HG02943 (cell line): Measurements from ENCODE around the gene TOMM22.

Source experiments
- ATAC-seq: cut with Tn5 transposase; IDR thresholded peaks from one replicate; pipeline ENCODE4 v1.9.1; 2021; ENCODE audit warnings: mild to moderate bottlenecking, low read depth, moderate library complexity; ENCODE audit not compliant: unreplicated experiment

Gene TOMM22

DNA sequence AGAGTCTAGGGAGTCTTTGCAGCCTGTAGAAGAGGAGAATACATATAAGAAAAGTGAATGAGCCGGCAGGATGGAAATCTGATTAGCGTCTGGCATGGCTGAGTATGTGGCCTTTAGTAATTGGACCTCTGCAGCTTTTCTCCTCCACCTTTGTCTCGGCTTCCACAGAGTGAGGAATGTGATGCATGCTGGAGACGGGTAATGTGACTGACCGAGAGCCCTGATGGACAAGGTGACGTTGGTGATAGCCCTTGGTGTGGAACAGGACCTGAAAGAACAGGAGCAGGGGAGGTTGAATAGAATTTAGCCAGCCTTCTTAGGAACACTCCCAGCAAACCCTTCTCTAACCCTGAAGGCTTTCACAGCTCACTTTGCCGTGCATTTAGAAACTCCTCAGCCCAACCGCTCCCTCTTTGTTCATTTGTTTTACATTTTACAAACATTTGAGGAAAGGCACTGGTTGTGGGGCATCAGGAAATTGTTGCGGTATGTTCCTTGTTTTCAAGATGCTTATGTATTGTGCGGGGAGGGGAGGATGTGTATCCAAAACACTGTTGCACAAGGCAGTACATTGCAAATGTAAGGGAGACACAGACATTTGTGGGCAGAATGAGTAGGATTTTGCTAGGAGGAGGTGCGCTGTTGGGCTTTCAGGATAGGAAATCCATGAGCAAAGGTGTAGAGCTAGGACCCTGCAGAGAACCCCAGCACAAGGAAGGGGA is 30.9 kb downstream of the TOMM22 start:
- no peak for ATAC-seq

DNA sequence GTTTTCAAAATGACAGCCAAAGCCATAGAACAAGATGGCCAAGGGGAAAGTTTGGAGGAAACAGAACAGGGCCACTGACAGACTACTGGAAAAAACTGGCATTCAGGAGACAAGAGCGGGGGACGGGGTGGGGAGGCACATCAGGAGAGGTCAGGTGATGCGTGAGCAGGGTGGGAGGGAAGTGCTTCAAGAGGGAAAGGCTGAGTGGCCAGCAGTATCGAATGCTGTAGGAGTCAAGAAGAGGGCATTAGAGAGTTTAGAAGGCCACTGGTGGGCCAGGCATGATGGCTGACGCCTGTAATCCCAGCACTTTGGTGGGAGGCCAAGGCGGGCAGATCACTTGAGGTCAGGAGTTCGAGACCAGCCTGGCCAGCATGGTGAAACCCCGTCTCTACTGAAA is 32.2 kb downstream of the TOMM22 start:
- no peak for ATAC-seq

DNA sequence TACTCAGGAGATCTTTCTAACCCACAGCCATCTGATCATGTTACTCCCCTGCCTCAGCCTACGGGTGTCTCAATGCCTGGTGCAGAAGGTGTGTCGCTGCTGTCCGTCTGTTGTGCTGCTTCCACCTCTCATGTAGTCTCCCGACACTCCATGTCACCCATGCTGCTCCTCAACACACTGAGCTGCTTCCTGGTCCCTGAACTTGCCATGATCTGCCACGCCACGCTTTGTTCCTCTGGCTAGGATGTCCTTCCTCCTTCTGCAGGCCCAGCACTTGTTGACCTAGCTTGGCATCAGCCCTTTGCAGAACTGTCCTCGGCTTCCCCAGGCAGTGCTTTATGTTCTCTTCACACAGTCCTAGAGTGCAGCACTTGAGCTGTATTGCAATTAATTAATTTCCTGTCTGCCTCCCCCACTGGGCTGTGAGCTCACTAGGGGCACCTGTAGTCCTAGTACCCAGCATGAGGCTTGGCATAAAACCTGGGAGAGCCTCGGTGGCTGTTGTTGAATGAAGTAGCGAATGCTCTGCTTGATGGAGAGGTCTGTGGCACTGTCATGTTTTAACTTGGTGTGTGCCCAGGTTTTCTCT is 33.5 kb downstream of the TOMM22 start:
- no peak for ATAC-seq

DNA sequence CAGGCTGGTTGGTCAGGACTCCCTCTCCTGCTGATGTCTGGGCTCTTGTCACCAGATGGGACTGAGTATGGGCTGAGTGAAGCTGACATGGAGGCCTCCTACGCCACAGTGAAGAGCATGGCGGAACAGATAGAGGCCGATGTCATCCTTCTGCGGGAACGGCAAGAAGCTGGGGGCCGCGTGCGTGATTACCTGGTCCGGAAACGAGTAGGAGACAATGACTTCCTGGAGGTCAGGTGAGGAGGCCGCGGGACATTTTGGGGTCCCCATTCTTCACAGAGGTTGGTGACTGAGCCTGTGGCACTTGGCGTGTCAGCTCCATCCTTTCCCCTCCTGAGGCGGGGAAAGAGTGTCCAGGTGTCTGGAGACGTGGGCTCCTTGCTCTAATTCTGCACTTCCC is 34.1 kb downstream of the TOMM22 start:
- no peak for ATAC-seq

DNA sequence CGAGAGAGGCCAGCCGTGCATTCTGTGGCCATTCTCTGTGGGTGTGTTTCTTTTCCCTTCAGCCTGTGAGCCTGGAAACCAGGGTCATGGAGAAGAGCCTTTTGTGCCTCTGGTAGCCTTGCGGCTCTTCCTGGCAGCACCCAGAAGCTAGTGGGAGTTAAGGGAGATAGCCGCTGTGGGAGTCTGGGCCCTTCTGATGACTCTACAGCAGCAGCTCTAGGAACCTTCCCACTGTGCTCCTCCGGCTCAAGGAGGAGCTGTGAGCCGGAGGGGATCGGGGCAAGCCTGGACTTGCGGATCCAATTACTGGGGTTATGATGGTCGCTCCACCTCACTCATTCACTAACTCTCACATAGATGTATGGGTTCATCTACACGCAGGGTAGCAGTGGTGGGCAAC is 34.5 kb downstream of the TOMM22 start:
- no peak for ATAC-seq

DNA sequence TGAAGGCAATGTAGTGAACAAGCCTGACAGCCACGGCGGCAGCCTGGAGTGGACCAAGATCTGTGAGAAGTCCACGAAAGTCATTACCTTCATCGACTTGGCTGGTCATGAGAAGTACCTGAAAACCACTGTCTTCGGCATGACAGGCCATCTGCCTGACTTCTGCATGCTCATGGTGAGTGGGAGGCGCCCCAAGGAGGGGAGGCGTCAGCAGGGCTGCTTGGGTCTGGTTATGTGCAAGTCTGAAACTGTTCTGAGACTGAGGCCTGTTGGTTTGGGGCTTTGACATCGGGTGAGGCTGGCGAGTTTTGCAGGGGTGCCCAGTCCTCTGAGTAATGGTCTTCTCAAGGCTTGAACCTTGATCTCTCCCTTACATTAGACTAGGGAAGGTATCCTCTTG is 35.1 kb downstream of the TOMM22 start:
- ATAC-seq = no peak

DNA sequence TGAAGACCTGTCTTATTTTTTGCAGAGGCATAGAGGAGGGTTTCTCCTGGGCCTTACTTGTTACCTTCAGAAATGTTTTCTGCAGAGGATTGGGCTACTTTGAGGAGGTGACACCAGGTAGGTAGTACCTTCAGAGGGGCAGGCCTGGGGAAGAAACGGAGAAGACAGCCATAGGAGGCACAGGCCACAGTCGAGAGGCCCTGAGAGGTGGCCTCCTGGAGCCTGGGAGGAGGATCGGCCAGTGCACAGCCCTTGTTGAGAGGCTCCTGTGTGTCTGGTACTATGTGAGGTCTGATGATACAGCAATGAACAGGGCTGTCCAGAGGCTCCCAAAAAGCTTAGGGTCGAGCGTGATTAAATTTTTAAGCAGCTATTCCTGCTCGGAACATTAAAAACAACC is 35.5 kb downstream of the TOMM22 start:
- no peak for ATAC-seq

DNA sequence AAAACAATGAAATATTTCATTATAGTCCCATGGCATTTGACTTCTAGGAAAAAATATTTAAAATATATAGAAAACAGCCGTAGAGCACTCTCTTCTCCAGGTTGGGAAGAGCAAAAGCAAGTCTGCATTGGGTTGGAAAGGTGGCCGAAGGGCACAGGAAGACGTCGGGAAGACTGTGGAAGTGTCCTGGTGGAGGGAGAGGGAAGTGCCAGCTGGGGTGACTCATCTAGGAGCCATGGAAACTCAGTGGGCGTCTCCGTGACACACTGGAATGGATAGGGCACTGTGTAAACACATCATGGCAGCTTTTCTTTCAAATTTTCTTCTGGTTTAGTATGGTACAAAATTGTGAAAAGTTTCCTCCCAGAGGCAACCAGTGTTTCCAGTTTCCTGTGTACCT is 36.7 kb downstream of the TOMM22 start:
- ATAC-seq = no peak

DNA sequence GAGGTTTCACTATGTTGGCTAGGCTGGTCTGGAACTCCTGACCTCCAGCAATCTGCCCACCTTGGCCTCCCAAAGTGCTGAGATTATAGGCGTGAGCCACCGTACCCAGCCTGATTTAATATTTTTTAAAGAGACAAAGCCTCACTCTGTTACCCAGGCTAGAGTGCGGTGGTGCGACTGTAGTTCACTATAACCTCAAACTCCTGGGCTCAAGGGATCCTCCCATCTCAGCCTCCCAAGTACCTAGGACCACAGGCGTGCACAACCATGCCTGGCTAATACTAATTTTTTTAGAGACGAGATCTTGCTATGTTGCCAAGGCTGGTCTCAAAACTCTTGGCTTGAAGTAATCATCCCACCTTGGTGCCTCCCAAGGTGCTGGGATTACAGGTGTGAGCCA is 37.4 kb downstream of the TOMM22 start:
- ATAC-seq = no peak

DNA sequence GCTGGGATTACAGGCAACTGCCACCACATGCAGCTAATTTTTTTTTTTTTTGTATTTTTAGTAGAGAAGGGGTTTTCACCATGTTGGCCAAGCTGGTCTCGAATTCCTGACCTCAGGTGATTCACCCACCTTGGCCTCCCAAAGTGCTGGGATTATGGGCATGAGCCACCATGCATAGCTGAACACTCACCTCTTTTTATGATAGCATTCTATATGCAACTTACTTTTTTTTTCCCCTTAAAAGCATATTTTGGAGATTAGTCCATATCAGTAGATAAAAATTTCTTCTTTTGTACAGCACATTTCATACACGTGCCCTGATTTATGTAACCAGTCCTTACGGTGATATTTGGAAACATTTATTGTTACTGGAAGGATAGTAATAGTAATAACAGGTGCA is 38.6 kb downstream of the TOMM22 start:
- ATAC-seq = no peak

DNA sequence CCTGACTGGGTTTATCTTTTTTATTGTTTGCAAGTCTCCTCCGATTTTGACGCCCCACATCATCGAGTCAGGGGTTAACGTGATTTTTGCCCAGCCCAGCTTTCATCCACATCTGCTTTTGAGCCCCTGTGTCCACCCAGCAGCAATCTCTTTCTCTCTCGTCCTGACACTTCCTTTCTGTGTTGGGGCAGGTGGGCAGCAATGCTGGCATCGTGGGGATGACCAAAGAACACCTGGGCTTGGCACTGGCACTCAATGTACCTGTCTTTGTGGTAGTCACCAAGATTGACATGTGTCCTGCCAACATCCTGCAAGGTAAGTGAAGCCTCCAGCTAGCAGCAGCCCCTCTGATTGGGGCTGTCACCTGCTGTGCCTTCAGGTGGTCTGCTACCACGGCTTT is 39.8 kb downstream of the TOMM22 start:
- no peak for ATAC-seq

DNA sequence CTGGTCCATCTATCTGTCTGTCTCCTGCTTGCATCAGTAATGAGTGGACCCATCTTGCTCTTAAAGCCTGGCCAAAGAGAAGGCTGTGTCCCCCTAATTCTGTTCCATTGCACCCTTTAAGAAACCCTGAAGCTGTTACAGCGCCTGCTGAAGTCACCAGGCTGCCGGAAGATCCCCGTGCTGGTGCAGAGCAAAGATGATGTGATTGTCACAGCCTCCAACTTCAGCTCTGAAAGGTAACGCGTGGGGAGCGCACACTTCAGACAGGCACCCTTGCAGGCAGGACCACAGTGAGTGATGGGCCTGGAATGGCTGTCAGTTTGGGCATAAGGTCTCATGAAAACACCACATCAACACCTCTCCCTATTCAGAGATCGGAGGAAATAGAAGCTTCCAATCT is 42.4 kb downstream of the TOMM22 start:
- ATAC-seq = no peak

DNA sequence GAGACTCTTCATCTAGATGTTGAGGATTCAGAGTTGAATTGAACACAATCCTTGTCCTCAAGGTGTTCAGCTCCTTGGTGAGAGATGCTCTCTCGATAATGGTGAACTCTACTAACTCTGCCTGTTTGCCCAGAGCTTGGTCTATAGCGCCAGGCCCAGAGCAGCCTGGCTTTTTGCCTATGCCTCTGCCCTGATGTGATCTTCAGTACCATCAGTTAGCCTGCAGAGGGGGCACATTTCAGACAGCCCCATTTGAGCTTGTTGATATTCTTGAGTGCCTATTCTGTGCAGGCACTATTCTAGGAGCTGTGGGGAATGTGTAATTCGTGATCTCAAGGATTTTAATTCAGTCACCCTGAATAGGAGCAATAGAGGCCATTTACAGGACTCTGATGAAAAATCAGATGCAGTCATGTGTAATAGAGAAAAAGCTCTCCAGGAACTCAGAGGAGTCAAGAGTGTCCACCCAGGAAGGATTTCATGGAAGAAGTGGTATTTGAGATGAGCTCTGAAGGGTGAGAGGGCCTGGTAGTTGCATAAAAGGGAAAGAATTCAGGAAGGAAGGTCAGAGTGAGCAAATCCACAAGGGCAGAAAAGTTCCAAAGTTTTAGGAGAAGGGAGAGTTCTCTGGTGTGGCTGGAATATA is 43.3 kb downstream of the TOMM22 start:
- no peak for ATAC-seq

DNA sequence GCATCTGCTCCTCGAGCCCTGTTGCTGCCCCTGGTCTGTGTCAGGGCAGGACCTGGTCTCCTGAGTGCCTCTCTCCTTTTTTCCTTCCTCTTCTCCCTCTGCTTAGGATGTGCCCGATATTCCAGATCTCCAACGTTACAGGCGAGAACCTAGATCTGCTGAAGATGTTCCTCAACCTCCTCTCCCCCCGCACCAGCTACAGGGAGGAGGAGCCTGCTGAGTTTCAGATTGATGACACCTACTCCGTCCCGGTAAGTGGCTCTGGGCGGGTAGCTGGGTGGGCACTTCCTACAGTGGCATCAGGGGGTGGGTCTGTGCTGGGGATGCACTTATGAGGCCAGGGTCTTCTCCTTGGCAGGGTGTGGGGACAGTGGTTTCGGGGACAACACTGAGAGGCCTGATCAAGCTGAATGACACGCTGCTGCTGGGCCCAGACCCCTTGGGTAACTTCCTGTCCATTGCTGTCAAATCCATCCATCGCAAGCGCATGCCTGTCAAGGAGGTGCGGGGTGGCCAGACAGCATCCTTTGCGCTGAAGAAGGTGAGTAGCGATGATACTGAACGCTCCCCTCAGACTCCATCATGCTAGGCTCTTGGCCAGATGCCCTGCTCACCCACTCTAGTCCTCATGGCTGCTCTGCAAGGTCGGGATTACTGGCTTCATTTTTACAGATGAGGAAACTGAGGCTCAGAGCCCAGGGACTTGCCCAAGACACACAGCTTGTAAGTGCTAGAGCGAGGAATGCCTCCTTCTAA is 44.3 kb downstream of the TOMM22 start:
- no peak for ATAC-seq

DNA sequence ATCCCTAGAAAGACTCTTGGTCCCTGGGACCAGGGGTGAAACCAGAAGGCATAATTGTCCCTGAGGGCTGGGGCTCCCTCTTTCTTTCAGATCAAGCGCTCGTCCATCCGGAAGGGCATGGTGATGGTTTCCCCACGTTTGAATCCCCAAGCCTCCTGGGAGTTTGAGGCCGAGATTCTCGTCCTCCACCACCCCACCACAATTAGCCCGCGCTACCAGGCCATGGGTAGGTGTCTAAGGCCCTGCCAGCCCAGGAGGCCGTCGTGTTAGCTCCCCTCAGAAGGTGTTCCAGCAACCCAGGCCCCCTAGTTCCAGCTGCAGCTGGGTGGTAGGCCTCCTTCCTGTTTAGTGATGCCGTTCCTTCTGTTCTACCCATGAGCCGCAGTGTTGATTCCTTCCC is 45.4 kb downstream of the TOMM22 start:
- no peak for ATAC-seq

DNA sequence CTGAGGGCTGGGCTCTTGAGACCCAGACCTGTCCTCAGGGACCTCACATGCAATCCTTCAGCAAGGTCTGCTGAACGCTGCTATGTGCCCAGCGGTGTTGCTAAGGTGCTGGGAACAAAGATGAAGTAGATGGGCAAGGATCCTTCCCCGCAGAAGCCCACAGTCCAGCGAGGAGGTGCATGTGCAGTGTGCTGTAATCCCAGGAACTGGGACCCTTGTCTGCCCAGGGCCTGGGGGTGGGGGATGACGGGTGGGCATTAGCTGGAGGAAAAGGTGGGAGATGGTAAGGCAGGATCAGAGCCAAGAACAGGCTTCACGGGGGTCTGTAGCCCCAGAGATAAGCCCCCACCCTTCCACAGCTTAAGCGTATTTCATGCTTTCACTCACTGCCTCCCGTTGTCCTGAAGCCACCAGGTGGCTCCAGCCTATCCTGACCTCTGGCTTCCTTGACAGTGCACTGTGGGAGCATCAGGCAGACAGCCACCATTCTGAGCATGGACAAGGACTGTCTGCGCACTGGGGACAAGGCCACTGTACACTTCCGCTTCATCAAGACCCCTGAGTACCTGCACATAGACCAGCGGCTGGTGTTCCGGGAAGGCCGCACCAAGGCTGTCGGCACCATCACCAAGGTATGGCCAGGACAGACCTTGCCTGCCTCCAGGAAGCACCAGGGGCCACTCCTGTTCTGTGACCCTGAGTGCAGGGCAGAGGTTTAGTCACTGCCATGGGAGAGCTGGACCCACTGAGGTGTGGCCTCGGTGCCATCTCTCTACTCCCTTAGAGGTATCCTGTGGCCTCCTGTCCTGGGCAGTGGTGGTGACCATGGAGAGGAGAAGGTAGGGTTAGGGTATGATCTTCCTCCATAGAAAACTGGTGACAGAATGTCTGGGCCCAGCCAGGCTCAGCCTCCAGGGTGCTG is 46.0 kb downstream of the TOMM22 start:
- ATAC-seq = no peak

DNA sequence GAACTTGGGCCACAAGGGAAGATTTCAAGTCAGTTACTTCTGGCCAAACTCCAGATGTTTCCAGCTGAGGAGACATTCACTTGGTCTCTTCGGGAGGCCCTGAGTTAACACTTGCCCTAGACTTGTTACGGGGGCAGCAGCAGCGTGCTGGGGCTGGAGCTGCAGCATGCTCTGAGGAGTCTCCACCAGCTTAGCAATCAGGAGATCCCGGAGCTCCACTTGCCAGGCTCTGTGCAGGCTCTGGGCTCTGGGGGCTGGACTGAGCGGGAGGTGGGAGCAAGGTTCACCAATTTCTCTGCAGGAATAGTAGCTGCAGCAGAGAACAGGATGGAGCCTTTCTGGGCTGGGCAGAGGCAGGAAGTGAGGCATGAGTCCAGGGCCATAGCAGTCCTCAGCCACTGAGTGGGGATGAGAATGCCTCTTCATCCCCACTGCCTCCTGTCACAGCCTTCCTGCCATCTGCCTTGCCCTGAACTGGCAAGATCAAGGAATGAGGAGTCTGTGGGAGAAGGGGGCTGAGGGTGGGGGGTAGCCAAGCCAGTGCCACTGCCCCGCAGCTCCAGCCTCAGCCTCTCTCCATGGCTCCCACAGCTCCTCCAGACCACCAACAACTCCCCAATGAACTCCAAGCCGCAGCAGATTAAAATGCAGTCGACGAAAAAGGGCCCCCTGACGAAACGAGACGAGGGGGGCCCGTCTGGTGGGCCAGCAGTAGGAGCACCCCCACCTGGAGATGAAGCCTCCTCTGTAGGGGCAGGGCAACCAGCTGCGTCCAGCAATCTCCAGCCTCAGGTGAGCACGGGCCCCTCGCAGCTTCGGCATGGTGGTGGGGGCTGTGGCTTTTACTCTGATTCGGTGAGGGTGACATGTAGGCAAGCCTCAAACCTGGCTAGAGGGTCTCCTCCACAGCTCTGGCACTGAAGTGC is 47.4 kb downstream of the TOMM22 start:
- no peak for ATAC-seq

DNA sequence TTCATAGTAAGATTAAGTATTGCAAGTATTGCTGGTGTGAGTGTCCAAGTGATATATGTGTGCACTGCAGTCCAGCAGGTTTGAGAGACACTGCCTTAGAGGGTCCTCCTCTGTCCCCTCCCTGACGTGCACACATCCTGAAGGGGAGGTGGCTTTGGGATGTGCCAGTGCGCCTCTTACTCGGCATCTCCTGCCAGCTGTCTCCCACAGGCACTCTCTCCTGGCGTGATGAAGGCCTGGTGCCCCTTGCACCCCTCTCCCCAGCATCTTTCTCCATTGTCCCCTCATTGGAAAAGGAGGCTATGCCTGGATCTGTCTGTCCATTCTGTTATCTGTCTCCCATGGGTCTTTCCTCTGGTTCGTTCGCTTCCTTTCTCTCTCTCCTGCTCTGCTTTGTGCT is 48.2 kb downstream of the TOMM22 start:
- ATAC-seq = no peak

DNA sequence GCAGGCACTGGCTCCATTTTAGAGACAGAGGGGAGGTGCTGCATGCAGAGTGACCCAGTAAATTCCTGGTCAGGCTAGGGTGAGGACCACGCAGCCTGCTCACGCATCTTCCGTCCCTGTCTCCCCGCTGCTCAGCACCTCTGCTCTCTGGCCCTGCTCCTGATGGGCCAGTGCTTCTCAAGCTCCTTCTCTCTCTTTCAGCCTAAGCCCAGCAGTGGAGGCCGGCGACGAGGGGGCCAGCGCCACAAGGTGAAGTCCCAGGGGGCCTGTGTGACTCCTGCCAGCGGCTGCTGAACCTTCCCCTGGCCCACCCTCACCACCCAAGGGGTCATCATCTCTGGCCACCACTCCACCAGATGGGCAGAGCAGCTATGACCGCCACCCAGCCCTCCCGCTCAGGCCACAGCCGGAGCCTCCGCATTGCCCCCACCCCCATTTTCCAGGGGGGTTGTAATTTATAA is 48.7 kb downstream of the TOMM22 start:
- no peak for ATAC-seq
